HFF-Myc (cell line): ENCODE results near the gene PLEKHM3.

Experiments
- DNase-seq: peaks from one replicate; pipeline ENCODE4 v3.0.0-alpha.2; 2011; ENCODE audit warnings: low read depth; ENCODE audit errors: extremely low read depth
- H3K4me3 ChIP-seq: replicated peaks from 2 replicates; pipeline ENCODE4 v1.5.1; 2011; ENCODE audit warnings: low read depth, mild to moderate bottlenecking, control low read depth, low read length
- CTCF ChIP-seq: IDR thresholded peaks from 2 replicates; pipeline ENCODE4 v1.5.1; 2012; ENCODE audit warnings: mild to moderate bottlenecking, low read depth, low read length, control low read depth; ENCODE audit errors: missing control alignments

The PLEKHM3 gene

DNA sequence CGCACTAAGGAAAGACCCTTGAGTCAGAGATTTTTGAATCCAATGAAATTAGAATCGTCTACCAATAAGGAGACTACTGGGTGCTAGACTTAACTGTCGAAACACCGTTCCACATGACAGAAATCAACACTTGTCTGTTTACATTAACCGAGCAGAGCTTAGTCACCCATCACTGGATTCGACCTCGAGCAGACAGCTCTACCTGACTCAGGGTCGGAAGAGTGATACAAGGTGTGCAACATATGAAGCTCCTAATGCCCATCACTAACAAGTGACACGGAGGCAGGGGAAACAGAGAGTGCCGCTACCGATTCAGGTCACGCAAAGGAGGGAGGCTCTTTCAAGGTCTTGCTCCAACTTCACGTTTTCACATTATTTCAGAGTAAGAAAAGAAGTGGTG, 201.5 kb downstream of the PLEKHM3 start:
- TF ChIP-seq CTCF = no peak
- DNase-seq = no peak

GRCh38 chr2:207819839-207820784, 205.2 kb downstream of the PLEKHM3 start:
- DNase-seq = no peak
- no peak for TF ChIP-seq CTCF
- no peak overlapping the region for H3K4me3 ChIP-seq

More for the DNA sequence above, 201.5 kb downstream of the PLEKHM3 start:
- no peak overlapping the region for H3K4me3 ChIP-seq

- no peak for DNase-seq
These were observed 206.1 kb downstream of the PLEKHM3 start for GRCh38 chr2:207819021-207819797.

GRCh38 chr2:207816546-207816945, 208.8 kb downstream of the PLEKHM3 start:
- H3K4me3 ChIP-seq = no peak overlapping the region
- no peak for TF ChIP-seq CTCF
- no peak for DNase-seq

More at GRCh38 chr2:207819021-207819797, 206.1 kb downstream of the PLEKHM3 start:
- H3K4me3 ChIP-seq = no peak overlapping the region
- TF ChIP-seq CTCF = no peak

DNA sequence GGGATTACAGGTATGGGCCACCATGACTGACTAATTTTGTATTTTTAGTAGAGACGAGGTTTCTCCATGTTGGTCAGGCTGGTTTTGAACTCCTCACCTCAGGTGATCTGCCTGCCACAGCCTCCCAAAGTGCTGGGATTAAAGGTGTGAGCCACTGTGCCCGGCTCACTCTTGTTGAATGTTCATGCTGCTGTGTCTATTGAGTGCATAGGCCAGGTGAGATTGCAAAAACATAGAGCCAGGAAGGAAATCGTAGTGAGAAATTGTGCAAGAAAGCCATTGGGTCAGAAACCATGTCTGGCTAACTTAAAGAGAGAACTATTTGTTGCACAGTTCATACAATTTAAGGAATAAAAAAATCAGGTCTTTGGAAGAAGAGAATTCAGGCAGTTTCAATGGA, 210.1 kb downstream of the PLEKHM3 start:
- no peak for TF ChIP-seq CTCF
- no peak overlapping the region for H3K4me3 ChIP-seq

DNA sequence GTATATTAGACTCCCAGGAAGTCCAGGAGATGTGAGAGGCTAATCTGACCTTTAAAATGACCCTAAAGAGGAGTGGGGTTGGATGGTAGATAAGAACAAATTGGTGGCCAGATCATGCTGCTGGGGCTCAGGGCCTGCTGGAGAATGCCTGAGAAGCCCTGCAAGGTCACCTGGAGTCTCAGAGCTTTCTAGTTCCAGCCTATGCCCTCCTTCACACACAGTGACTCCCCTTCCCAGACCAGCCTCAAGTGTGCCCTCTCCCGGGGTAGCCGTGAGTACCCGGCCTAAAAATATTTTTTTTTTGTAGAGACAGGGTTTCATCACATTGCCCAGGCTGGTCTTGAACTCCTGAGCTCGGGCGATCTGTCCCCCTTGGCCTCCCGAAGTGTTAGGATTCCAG, 211.4 kb downstream of the PLEKHM3 start:
- DNase-seq = no peak
- TF ChIP-seq CTCF = no peak
- H3K4me3 ChIP-seq = no peak overlapping the region

More for the DNA sequence above, 210.1 kb downstream of the PLEKHM3 start:
- DNase-seq = no peak
